ENCODE results near the gene TMEM44. TPM values are rescaled to one million over a fixed set of nuclear protein-coding genes. Genes with fewer than 3 reads are reported as not detected.
"Not testable (repeated sequence)": the region's sequence is repeated elsewhere in the genome, so short reads cannot be mapped to it uniquely, and the experiment has no call there.

TMEM44 gene
- total RNA-seq, 2 experiments from 2014 or later, result 4.0 to 5.8 TPM

DNA sequence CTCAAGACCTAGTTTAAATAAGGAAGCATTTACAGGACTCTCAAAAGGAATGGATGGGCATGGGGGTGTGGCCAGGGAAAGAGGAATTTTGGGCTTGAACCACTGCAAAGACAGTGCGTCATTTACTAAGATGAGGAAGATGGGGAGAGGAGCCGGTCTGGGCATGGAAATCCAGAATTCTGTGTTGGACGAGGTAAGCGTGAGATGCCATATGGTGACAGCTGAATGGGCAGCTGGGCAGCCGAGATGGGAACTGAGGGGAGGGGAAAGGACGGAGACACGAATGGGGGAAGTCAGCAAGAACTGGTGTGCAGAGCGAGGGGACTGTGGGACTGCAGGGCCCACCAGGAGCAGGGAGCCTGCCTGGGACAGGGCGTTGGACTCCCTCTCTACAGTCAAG lies 24.2 kb downstream of the TMEM44 start:
- no peak for DNase-seq
- Mint-ChIP-seq H3K4me1 (ENCODE audit: low read depth) (peaks cover 4% of the 10 kb centered on the region), H3K4me3 (no peak overlapping the region), H3K9me3 (no peaks in the 10 kb centered on the region), H3K27ac (no peak overlapping the region), H3K27me3 (no peaks in the 10 kb centered on the region), H3K36me3 (no peaks in the 10 kb centered on the region)
- ChIA-PET CTCF (no interaction called here), POLR2A (no interaction called here)
- intact Hi-C loops (cut with micrococcal nuclease), result no loop called here

DNA sequence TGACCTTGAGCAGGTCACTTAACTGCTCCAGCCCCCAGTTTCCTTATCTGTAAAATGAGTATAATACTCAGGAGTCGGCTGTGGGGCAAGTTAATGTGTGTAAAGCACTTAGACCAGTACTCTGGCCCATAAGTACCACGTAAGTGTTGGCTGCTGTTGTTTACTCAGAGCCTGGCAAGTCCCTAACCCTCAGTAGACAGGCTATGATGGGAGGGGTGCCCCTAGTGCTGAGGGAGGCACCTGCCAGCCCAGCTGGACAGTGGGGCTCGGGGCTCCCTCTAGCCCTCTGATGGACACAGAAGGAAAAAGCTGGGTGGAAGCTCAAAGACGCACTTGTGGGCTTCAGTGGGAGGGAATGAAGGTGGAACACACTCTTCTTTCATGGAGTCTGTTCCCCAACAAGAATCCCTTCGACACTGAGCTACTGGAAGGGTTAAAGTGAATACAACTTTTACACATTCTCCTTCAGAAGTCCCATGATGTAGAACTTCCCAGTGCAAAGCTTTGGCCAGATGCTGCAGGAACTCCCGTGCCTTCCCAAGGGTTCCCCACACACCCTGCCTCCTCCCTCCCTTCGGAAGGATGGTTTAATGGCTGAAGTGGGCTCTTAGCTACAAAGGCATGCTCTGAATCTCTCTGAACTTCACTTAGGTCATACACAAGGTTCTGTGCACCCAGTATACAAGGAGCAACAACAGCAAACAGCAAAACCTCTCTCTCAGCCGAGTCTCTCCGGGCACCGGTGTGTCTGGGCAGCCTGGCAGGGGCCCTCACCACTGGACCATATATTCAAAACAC lies 25.4 kb downstream of the TMEM44 start:
- Mint-ChIP-seq H3K36me3 (no peaks in the 10 kb centered on the region), H3K9me3 (no peaks in the 10 kb centered on the region), H3K27me3 (no peaks in the 10 kb centered on the region), H3K27ac (no peak overlapping the region), H3K4me3 (no peak overlapping the region), H3K4me1 (ENCODE audit: low read depth) (peaks cover 4% of the 10 kb centered on the region)
- CTCF ChIA-PET, result no interaction called here
- intact Hi-C loops (cut with micrococcal nuclease), result no loop called here
- POLR2A ChIA-PET, result no interaction called here
- no peak for DNase-seq

DNA sequence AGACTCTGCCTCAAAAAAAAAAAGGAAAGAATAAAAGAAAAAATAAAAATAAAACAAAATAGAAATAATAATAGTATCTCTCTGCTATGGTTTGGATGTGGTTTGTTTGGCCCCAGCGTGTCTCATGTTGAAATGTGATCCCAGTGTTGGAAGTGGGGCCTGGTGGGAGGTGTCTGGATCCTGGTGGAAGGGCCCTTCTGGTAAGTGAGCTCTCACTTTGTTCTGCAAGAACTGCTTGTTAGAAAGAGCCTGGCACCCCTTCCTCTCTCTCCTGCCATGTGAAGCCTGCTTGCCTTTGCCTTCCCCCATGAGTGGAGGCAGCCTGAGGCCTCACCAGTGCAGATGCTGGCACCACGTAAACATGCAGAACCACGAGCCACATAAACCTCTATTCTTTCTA lies 26.3 kb downstream of the TMEM44 start:
- H3K27me3 Mint-ChIP-seq, result no peaks in the 10 kb centered on the region
- H3K36me3 Mint-ChIP-seq, result no peaks in the 10 kb centered on the region
- ChIA-PET POLR2A (no interaction called here), CTCF (no interaction called here)
- no peak overlapping the region for H3K27ac Mint-ChIP-seq
- no peak for DNase-seq
- H3K9me3 Mint-ChIP-seq, result no peaks in the 10 kb centered on the region
- H3K4me1 Mint-ChIP-seq (ENCODE audit: low read depth), result no peaks in the 10 kb centered on the region
- no peak overlapping the region for H3K4me3 Mint-ChIP-seq
- intact Hi-C loops (cut with micrococcal nuclease), result no loop called here

DNA sequence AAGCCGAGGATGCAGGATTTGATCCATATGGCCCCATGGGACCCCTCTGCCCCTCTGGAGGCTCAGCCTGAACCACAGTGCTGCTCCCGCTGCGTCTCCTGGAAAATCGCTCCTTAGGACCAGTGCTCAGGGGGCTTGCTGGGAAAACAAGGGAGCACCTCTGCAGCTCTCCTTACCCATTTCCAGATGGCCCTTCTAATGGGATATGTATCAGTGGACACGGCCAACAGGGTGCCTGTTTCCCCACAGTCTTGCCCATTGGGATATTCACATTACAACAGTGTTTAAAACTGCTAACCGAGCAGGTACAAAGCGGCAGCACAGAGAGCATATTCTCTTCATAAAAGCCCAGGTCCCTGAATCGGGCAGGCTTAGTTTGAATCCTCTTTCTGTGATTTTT lies 27.1 kb downstream of the TMEM44 start:
- intact Hi-C loops (cut with micrococcal nuclease), result no loop called here
- H3K27me3 Mint-ChIP-seq, result no peaks in the 10 kb centered on the region
- CTCF ChIA-PET, result interaction anchor here (1.9 kb wide), 1 partner anchor 12 kb away, joined by 5 read pairs; no protein-coding TSS in a partner anchor
- no peak overlapping the region for H3K27ac Mint-ChIP-seq
- POLR2A ChIA-PET, result no interaction called here
- no peak overlapping the region for H3K4me3 Mint-ChIP-seq
- no peak for DNase-seq
- H3K9me3 Mint-ChIP-seq, result no peaks in the 10 kb centered on the region
- no peaks in the 10 kb centered on the region for H3K36me3 Mint-ChIP-seq
- H3K4me1 Mint-ChIP-seq (ENCODE audit: low read depth), result no peaks in the 10 kb centered on the region

DNA sequence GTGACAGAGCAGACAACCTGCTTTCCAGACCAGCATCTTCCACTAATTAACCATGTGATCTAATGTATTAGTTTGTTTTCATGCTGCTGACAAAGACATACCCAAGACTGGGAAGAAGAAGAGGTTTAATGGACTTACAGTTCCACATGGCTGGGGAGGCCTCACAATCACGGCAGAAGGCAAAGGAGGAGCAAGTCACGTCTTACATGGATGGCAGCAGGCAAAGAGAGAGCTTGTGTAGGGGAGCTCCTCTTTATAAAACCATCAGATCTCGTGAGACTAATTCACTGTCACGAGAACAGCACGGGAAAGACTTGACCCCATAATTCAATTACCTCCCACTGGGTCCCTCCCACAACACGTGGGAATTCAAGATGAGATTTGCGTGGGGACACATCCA lies 27.9 kb downstream of the TMEM44 start:
- H3K36me3 Mint-ChIP-seq; intact Hi-C loops (cut with micrococcal nuclease); H3K9me3 Mint-ChIP-seq; DNase-seq; H3K4me3 Mint-ChIP-seq; H3K27me3 Mint-ChIP-seq; H3K4me1 Mint-ChIP-seq (ENCODE audit: low read depth); H3K27ac Mint-ChIP-seq; POLR2A ChIA-PET: not testable (repeated sequence)
- CTCF ChIA-PET, result interaction anchor here (1.9 kb wide), 1 partner anchor 11 kb away, joined by 5 read pairs; no protein-coding TSS in a partner anchor

DNA sequence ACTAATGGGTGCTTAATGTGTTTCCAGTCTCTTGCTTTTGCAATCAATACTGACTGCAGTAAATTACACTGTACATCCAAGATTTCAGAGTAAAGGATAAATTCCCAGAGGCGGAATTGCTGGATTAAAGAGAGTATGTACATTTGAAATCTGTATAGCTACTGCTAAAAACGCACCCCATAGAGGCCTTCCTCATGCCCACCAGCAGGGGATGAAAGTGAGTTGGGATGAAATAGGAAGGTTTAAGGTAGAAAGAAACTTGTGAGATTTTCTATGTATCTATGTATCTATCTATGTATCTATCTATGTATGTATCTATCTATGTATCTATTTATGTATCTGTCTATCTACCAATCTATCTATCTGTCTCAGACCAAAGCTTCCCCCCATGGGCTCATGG lies 28.4 kb downstream of the TMEM44 start:
- H3K4me3 Mint-ChIP-seq, result no peak overlapping the region
- no peak overlapping the region for H3K27ac Mint-ChIP-seq
- intact Hi-C loops (cut with micrococcal nuclease), result no loop called here
- no peaks in the 10 kb centered on the region for H3K36me3 Mint-ChIP-seq
- H3K9me3 Mint-ChIP-seq, result no peaks in the 10 kb centered on the region
- ChIA-PET CTCF (interaction anchor here (1.1 to 1.9 kb wide), 2 partner anchors 10 to 17 kb away, joined by 3 to 5 read pairs; no protein-coding TSS in a partner anchor), POLR2A (no interaction called here)
- no peaks in the 10 kb centered on the region for H3K4me1 Mint-ChIP-seq (ENCODE audit: low read depth)
- no peaks in the 10 kb centered on the region for H3K27me3 Mint-ChIP-seq
- no peak for DNase-seq

DNA sequence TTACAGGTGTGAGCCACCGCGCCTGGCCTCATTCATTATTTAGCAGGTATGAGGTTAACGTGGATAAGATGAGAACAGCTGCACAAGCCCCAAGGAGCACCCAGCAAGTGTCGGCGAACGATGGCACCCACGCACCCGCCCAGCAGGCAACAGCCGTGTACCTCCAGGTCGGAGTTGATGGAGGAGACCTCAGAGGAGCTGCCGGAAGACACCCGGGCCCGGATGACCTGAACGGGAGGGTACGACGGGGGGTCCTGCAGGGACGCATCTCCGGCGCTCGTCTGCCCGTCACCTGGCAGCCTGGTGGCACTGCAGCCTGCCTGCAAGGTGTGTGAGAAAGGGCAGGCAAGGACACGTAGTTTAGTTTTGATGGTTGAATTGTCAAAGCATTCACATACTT lies 29.1 kb downstream of the TMEM44 start:
- no peak for DNase-seq
- CTCF ChIA-PET, result interaction anchor here (1.1 to 1.9 kb wide), 2 partner anchors 10 to 17 kb away, joined by 3 to 5 read pairs; no protein-coding TSS in a partner anchor
- H3K4me3 Mint-ChIP-seq, result no peak overlapping the region
- H3K9me3 Mint-ChIP-seq, result no peaks in the 10 kb centered on the region
- H3K36me3 Mint-ChIP-seq, result no peaks in the 10 kb centered on the region
- H3K27ac Mint-ChIP-seq, result no peak overlapping the region
- H3K27me3 Mint-ChIP-seq, result no peaks in the 10 kb centered on the region
- no peaks in the 10 kb centered on the region for H3K4me1 Mint-ChIP-seq (ENCODE audit: low read depth)
- POLR2A ChIA-PET, result no interaction called here
- intact Hi-C loops (cut with micrococcal nuclease), result no loop called here

DNA sequence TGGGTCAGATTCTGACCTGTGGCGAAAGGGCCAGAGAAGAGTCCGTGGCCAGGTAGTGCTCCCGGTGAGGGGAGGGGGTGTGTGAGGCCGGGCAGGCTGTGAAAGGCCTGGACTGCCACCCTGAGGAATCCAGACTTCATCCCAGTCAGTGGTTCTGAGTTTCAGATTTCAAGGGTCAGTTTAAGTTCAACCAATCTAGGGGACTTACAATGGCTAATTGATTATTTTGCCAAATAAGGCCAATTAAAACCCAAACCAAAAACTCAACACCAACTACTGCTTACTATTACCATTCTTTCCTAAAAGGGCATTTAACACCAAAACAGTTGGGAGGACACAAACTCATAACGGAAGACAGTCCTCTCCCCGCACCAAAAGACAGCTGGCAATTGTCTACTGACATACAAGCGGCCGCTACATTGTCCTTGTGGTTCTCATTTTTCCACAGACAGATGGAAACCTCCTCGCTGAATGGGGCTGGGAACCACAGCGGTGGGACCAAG lies 30.5 kb downstream of the TMEM44 start:
- H3K4me3 Mint-ChIP-seq, result no peak overlapping the region
- H3K27ac Mint-ChIP-seq, result no peak overlapping the region
- intact Hi-C loops (cut with micrococcal nuclease), result no loop called here
- H3K9me3 Mint-ChIP-seq, result no peaks in the 10 kb centered on the region
- no peaks in the 10 kb centered on the region for H3K27me3 Mint-ChIP-seq
- POLR2A ChIA-PET, result no interaction called here
- H3K36me3 Mint-ChIP-seq, result no peaks in the 10 kb centered on the region
- no peak for DNase-seq
- CTCF ChIA-PET, result interaction anchor here (1.1 kb wide), 2 partner anchors 8 to 130 kb away, joined by 4 to 5 read pairs; no protein-coding TSS in a partner anchor
- H3K4me1 Mint-ChIP-seq (ENCODE audit: low read depth), result no peaks in the 10 kb centered on the region

DNA sequence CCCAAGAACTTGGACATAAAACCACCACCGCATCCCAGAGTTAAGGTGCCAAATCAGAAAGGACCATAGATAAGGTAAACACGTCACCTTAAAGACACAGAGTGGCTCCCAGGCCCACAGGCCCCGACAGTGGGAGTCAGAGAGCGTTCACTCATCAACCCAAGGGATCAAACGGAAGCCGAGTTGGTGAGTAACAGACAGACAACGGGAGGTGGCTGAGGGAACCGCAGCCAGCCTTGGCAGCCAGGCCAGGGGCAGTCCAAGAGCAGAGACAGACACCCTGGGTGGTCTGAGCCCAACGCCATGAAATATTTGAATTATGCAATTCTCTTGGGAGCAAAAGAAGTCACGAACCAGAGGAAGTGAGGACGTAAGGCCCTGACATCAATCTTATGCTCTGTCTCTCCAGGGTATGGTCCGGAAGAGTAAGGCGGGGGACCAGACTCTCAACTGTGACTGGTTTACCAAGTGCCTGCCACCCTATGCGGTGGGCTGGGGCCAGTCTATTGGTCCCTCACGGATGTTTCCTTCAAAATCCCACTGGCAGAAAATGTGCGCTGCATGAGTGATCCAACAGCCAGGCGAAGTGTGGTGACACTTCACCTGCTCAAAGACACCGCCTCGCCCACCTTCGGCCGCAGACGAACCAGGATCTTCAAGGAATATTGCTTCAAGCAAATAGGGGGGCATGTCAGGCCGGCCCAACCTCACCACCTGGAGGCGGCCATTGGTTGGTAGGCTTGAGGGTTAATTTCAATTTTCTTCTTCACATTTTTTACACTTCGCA lies 34.3 kb downstream of the TMEM44 start:
- ChIA-PET POLR2A (no interaction called here), CTCF (interaction anchor here (2.0 kb wide), 1 partner anchor 127 kb away, joined by 10 read pairs; no protein-coding TSS in a partner anchor)
- Mint-ChIP-seq H3K27me3 (no peaks in the 10 kb centered on the region), H3K27ac (no peak overlapping the region), H3K4me1 (ENCODE audit: low read depth) (peaks cover 4% of the 10 kb centered on the region), H3K36me3 (no peaks in the 10 kb centered on the region), H3K9me3 (no peaks in the 10 kb centered on the region), H3K4me3 (no peak overlapping the region)
- DNase-seq, result no peak
- intact Hi-C loops (cut with micrococcal nuclease), result no loop called here

DNA sequence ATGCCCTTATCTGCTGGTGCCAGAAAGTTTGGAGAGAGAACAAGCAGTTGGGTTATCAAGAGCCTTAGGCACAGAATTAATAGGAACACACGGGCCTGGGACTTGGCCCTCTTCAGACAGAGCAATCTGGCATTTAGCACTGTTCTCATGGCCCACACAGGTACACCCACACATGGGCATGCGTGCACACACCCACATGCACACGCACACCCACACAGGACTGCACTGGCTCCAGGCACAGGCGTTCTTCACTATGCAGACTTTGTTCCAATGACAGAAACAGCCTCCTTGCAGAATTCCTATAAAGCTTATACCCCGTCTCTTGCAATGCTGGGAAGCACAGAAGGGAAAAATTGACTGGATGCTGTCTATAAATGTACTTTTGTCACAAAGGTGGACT lies 36.3 kb downstream of the TMEM44 start:
- Mint-ChIP-seq H3K4me3 (no peak overlapping the region), H3K9me3 (no peaks in the 10 kb centered on the region), H3K27ac (no peak overlapping the region), H3K27me3 (no peaks in the 10 kb centered on the region), H3K4me1 (ENCODE audit: low read depth) (peaks cover 4% of the 10 kb centered on the region), H3K36me3 (no peaks in the 10 kb centered on the region)
- ChIA-PET CTCF (interaction anchor here (1.0 to 6.5 kb wide), 2 partner anchors 124 to 253 kb away, joined by 4 to 113 read pairs; no protein-coding TSS in a partner anchor), POLR2A (no interaction called here)
- DNase-seq, result no peak
- intact Hi-C loops (cut with micrococcal nuclease), result no loop called here

DNA sequence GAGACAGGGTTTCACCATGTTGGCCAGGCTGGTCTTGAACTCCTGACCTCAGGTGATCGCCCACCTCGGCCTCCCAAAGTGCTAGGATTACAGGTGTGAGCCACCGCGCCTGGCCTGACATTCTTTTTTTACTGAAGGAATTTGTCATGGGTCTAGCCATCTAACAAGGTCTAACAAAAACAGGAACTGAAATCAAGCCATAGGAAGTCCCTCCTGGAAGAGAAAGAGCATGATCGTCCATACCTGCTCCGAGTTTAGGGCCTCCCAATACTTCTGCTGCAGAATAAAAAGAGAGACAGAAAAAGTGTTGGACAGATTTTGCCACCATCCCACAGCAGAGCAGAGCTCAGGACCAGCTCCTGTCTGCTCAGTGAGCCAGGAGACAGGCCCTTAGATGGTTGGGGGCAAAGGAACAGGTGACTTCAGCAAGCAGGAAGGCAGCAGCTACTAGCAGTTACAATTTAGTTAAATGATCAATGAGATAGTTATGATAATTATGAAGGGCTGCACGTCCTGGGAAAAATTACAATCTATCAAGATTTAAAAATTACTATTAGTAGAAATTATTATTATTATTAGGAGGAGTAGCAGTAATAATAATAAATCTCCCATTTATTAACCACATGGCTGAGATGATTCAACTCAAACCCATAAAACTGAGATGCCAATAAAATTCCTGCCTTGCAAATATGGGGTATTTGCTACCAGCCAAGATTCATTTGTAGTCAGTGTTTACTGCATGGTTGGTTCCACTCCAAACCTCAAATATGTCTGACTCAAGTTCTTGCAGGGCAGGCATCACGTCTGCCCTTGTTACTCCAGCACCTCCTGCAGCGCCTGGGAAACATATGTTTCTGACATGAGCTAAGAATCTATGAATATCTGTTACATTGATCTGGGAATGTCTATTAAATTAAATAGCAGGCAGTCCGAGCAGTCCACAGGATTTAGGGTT lies 40.1 kb downstream of the TMEM44 start:
- no peak overlapping the region for H3K27ac Mint-ChIP-seq

More for the DNA sequence above, 40.1 kb downstream of the TMEM44 start:
- Mint-ChIP-seq H3K4me1 (ENCODE audit: low read depth) (peaks cover 4% of the 10 kb centered on the region), H3K36me3 (no peaks in the 10 kb centered on the region), H3K4me3 (no peak overlapping the region), H3K9me3 (no peaks in the 10 kb centered on the region), H3K27me3 (no peaks in the 10 kb centered on the region)
- no peak for DNase-seq
- CTCF ChIA-PET, result interaction anchor here (0.9 to 6.5 kb wide), 6 partner anchors 18 to 259 kb away, joined by 4 to 113 read pairs (median 6); no protein-coding TSS in a partner anchor
- intact Hi-C loops (cut with micrococcal nuclease), result no loop called here
- POLR2A ChIA-PET, result no interaction called here

All from activated CD4-positive, alpha-beta memory T cell treated with anti-CD3 and anti-CD28 coated beads for 36 hours (primary cell).